Activated CD8-positive, alpha-beta memory T cell treated with anti-CD3 and anti-CD28 coated beads, Interleukin-2, amount 50 U/mL, for 48 hours (primary cell): Measurements from ENCODE around the gene FAM24A.
"Not testable (repeated sequence)": the region's sequence is repeated elsewhere in the genome, so short reads cannot be mapped to it uniquely, and the experiment has no call there.

ENCODE experiments used
- DNase-seq: peaks from one replicate; pipeline ENCODE4 v3.0.0-alpha.2; 2020

Gene FAM24A

GRCh38 chr10:122910310-122910709 is at the start of gene FAM24A:
Gene FAM24A, plus strand, starts transcription at chr10:122910610. Its CDS starts 1,025 bp downstream, at chr10:122911635.
- no peak for DNase-seq

DNA sequence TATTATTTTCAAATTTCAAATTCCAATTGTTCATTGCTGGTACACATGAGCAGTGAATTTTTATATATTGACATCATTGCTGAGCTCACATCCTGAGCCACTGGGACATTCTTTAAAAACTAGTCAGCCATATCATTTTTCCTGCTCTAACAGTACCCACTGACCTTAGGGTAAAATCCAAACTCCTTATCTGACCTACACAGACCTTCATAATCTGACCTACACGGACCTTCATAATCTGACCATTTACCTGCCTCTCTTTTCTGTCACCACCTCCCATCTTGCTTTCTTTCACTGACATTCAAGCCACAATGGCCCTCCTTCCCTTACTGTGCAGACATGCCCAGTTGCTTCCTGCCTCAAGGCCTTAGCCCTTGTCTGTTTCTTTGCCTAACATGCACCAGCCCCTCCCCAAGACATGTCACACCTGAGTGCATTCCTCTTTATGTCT is 48.7 kb upstream of the FAM24A start:
- DNase-seq = no peak

GRCh38 chr10:122863216-122864193 is 46.9 kb upstream of the FAM24A start:
- no peak for DNase-seq

GRCh38 chr10:122864194-122864592 is 46.2 kb upstream of the FAM24A start:
- DNase-seq = no peak

DNA sequence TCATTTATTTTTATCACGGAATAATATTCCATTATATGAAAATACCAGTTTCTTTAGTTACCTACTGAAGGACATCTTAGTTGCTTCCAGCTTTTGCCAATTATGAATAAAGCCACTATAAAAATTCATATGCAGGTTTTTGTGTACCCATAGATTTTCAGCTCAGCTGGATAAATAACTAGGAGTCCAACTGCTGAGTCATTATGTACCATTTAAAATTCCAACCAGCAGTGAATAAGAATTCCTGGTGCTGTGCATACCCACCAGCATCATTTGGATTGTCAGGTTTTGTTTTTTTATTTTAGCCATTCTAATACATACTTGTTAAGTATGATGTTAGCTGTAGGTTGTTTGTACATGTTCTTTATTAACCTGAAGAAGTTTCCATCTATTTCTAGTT is 45.5 kb upstream of the FAM24A start:
- no peak for DNase-seq

DNA sequence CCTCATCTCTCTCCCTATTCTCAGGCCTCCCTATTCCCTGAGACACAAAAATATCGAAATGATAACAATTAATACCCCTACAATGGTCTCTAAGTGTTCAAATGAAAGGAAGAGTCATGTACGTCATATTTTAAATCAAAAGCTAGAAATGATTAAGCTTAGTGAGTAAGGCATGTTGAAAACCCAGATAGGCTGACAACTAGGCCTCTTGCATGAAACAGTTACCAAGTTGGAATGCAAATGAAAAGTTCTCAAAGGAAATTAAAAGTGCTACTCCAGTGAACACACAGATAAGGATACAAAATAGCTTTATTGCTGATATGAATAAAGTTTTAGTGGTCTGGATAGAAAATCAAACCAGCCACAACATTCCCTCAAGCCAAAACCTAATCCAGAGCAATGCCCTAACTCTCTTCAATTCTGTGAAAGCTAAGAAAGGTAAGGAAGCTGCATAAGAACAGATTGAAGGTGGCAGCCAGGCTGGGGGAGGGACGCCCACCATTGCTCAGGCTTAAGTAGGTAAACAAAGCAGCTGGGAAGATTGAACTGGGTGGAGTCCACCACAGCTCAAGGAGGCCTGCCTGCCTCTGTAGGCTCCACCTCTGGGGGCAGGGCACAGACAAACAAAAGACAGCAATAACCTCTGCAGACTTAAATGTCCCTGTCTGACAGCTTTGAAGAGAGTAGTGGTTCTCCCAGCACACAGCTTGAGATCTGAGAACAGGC is 43.5 kb upstream of the FAM24A start:
- DNase-seq = not testable (repeated sequence)

- not testable (repeated sequence) for DNase-seq
Measured at GRCh38 chr10:122868768-122869167, 41.6 kb upstream of the FAM24A start.

GRCh38 chr10:122871947-122872346 is 38.5 kb upstream of the FAM24A start:
- DNase-seq = not testable (repeated sequence)

GRCh38 chr10:122875843-122876466 is 34.5 kb upstream of the FAM24A start:
- DNase-seq = no peak

GRCh38 chr10:122876467-122876855 is 33.9 kb upstream of the FAM24A start:
- DNase-seq = no peak

- DNase-seq = no peak
Measured at GRCh38 chr10:122877264-122877663, 33.1 kb upstream of the FAM24A start.

- DNase-seq = no peak
Measured at GRCh38 chr10:122878799-122879338, 31.5 kb upstream of the FAM24A start.

GRCh38 chr10:122879339-122880273 is 30.8 kb upstream of the FAM24A start, which contains the start of gene FAM24B:
Gene FAM24B, minus strand, starts transcription at chr10:122879581. Its CDS starts 29,066 bp downstream, at chr10:122850515.
- DNase-seq = peak; percentile 95

- DNase-seq = no peak
Measured at GRCh38 chr10:122882766-122883165, 27.6 kb upstream of the FAM24A start.

DNA sequence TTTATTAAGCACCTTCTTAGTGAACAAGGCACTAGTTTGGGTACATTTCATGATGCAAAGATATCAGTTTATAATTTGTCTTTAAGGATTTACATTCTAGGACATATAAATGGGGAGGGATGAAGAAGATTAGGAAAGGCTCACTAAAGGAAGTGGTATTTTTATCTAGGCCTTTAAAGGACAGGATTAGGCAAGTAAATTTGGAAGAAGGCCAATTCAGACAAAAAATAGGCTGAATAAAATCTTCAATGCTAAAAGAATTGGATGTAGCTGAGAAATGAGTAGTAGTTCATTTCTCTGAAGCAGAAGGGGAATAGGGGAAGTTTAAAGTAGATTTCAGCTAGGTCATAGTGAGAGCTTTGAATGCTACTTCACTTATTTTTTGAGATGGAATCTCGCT is 26.2 kb upstream of the FAM24A start:
- no peak for DNase-seq

GRCh38 chr10:122894261-122894944 is 16.0 kb upstream of the FAM24A start:
- DNase-seq = no peak

- DNase-seq = not testable (repeated sequence)
Measured at GRCh38 chr10:122903861-122904260, 6.5 kb upstream of the FAM24A start.

DNA sequence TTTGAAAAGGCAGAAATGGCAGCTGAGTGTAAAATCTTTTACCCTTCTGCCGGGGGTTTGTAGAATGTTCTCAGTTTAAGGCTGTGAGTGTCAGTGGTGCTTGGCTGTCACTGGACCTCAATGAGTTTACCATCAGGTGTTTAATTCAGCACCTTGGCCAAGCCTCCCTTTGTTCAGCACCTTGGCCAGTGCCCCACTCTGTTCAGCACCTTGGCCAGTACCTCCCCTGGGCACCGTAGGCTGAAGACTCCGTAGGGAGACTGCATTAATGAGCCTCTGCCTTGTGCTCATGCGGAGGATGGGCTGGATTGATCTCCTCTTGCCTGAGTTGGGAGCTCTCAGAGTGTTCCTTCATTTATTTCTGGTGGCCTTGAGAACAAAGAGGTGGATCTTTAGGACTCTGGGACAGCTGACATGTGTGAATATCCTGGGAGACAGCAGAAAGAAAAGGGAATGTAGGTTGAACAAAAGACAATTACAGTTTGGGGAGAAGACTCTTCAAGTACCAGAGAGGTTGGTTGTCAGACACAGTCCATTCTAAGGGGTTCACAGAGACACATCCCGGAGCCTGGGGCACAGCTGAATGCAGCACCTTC is 1.6 kb downstream of the FAM24A start:
- peak; percentile 82 for DNase-seq

DNA sequence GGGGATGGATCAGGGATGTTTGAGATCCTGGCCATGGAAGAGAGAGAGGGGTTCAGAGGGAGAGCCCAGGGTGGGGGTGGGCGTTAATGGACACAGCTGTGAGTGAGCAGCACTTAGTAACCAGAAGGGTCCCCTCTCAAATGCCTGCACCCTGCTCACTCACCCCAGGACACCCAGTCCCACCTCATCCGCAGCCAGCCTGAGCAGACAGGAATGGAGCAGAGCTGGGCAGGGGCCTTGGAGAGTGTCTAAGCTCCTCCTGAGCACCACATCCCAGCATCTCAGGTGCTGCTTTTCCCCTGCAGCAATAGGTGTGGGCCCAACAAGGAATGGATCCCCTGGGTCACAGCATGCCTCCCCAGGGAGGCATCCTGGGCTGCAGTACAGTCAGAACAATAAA is 5.3 kb downstream of the FAM24A start:
- no peak for DNase-seq

DNA sequence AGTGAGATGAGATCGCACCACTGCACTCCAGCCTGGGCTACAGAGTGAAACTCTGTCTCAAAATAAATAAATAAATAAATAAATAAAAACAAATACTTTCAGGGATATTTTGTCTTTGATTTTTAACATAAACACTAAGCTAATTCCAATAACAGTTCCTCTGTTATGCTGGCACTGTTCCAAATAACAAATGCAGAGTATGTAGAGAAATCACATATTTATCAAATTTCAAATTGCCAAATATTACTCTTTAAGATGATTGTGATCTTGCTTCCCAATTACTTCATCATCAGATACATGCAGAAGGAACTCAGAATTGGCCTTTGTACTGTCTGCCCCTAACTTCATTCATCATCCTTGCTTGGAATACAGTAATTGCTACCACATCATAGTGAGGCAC is 19.7 kb downstream of the FAM24A start:
- DNase-seq = no peak
